ENCODE data around the gene MLC1. TPM values are rescaled to one million over a fixed set of nuclear protein-coding genes. Genes with fewer than 3 reads are reported as not detected.
A peak's percentile ranks its signal among the peaks of the same experiment; 100 is the strongest.

MLC1 gene
- total and polyA plus RNA-seq, 8 donors: 0.04 to 0.16 (median 0.04) TPM; not detected in 4

DNA sequence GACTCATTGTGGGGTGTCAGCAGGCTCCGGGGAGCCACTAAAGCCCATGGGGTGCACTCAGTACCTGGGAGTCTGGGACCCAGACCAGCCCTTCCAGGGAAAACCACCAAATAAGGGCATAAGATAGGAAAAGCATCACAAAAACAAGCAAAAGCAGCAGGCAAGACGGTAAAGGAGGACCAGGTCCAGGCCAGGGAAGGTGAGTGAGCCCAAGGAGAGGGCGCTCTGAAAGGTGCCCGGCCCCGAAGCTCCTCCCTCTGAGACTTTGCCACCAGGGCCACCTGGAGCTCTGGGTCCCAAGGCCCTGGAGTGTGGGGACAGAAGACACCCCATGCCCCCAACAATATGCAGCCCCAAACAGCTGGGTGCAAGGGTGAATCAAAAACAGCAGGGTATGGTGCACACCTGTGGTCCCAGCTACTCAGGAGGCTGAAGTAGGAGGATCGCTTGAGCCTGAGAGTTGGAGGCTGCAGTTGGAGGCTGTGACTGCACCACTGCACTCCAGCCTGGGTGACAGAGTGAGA is 67.5 kb downstream of the MLC1 start:
- FAIRE-seq: no peak
- Histone ChIP-seq H3K4me1 (no peaks in the 10 kb centered on the region), H3K27ac (no peak overlapping the region), H3K27me3 (peaks cover 0 to 11% (median 2%) of the 10 kb centered on the region in 4 donors), H3K9me3 (no peaks in the 10 kb centered on the region), H3K36me3 (no peaks in the 10 kb centered on the region), H3K4me3 (no peak overlapping the region)
- TF ChIP-seq, protein P1, sequence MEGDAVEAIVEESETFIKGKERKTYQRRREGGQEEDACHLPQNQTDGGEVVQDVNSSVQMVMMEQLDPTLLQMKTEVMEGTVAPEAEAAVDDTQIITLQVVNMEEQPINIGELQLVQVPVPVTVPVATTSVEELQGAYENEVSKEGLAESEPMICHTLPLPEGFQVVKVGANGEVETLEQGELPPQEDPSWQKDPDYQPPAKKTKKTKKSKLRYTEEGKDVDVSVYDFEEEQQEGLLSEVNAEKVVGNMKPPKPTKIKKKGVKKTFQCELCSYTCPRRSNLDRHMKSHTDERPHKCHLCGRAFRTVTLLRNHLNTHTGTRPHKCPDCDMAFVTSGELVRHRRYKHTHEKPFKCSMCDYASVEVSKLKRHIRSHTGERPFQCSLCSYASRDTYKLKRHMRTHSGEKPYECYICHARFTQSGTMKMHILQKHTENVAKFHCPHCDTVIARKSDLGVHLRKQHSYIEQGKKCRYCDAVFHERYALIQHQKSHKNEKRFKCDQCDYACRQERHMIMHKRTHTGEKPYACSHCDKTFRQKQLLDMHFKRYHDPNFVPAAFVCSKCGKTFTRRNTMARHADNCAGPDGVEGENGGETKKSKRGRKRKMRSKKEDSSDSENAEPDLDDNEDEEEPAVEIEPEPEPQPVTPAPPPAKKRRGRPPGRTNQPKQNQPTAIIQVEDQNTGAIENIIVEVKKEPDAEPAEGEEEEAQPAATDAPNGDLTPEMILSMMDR (IDR thresholded peaks at IDR 0.05): no peak
- DNase-seq: no peak
- ATAC-seq: no peak
- intact Hi-C loops (cut with DNase I): no loop called here
- 81 to 88% methylated on average over 6 of the region's 6 CpGs for WGBS, 2 donors

DNA sequence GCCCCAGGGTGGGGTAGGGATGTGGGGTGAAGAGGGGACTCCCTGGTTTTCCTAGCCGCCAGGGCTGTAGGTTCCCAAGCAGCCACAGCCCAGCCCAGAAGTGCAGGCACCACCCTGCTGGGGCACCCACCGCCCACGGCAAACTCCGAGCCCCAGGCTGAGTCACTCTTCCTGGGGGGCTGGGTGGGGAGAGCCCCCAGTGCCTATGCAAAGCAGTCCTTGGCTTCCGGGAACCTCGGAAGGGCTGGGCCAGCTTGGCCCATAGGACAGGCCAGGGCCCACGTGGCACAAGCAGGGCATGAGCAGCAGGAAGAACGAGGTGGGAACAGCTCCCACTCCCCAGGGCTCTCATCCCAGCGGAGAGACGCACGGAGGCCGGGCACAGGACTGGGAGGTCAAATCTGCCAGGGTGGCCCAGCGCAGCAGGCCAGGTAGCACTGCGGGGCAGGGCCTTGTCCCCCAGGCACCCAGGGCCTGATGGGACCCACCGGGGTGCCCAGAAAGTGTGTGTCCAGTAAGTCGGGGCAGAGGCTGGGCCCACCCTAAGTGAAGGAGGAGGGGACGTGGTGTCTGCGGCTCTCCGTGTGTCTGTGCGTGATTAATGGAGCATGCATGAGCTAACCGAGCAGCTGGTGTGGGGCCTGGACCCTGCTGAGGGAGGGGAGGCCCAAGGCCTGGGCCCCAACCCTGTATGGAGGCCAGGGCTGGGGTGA is 68.1 kb downstream of the MLC1 start:
- Histone ChIP-seq H3K4me1 (no peaks in the 10 kb centered on the region), H3K36me3 (no peaks in the 10 kb centered on the region), H3K9me3 (no peaks in the 10 kb centered on the region), H3K27me3 (peaks cover 0 to 11% (median 2%) of the 10 kb centered on the region in 4 donors), H3K4me3 (no peak overlapping the region), H3K27ac (no peak overlapping the region)
- TF ChIP-seq, protein P1 (IDR thresholded peaks at IDR 0.05): no peak
- intact Hi-C loops (cut with DNase I): no loop called here
- FAIRE-seq (no peak), DNase-seq (peak in 3 of 6 donors; percentile 21 to 51 (median 49)), ATAC-seq (peak in 1 of 4 donors; percentile 10)
- WGBS, 2 donors: 81 to 86% methylated on average over 21 of the region's 21 CpGs

DNA sequence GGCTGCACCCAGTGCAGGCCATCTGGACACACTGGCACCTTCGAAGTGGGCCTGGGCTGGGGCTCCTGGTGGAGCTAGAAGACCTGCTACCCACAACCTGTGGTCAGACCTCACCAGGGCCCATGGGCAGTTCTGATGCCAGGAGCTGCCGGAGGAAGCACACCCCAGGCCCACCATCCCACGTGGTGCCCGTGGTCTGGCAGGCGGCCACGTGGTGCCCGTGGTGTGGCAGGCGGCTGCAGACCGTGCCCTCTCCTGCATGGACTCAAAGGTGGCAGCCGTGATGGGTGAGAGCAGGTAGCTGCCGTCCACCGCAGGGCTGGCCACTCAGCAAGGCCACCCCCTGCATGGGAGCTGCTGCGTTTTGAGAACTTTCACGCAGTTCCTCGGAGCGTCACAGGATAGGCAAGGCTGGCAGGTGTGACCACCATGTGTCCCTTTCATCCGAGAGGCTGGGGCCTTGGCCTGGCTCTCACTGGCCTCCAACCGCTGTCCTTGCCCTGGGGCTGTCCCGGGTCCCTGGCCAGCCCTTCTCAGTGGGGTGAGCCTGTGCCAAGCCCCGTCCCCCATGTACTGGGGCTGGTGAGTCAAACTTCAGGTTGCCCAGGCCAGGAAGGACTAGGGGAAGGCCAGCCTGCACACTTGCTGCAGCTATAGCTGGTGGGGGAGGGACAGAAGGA is 68.8 kb downstream of the MLC1 start:
- DNase-seq (peak in 3 of 6 donors; percentile 27 to 61 (median 48)), ATAC-seq (no peak), FAIRE-seq (no peak)
- intact Hi-C loops (cut with DNase I): no loop called here
- no peaks in the 10 kb centered on the region for H3K9me3 ChIP-seq
- WGBS, 2 donors: 86 to 91% methylated on average over 20 of the region's 20 CpGs
- TF ChIP-seq, protein P1 (IDR thresholded peaks at IDR 0.05): no peak
- no peak overlapping the region for H3K27ac ChIP-seq
- no peaks in the 10 kb centered on the region for H3K4me1 ChIP-seq
- peaks cover 0 to 11% (median 2%) of the 10 kb centered on the region in 4 donors for H3K27me3 ChIP-seq
- no peaks in the 10 kb centered on the region for H3K36me3 ChIP-seq
- no peak overlapping the region for H3K4me3 ChIP-seq

DNA sequence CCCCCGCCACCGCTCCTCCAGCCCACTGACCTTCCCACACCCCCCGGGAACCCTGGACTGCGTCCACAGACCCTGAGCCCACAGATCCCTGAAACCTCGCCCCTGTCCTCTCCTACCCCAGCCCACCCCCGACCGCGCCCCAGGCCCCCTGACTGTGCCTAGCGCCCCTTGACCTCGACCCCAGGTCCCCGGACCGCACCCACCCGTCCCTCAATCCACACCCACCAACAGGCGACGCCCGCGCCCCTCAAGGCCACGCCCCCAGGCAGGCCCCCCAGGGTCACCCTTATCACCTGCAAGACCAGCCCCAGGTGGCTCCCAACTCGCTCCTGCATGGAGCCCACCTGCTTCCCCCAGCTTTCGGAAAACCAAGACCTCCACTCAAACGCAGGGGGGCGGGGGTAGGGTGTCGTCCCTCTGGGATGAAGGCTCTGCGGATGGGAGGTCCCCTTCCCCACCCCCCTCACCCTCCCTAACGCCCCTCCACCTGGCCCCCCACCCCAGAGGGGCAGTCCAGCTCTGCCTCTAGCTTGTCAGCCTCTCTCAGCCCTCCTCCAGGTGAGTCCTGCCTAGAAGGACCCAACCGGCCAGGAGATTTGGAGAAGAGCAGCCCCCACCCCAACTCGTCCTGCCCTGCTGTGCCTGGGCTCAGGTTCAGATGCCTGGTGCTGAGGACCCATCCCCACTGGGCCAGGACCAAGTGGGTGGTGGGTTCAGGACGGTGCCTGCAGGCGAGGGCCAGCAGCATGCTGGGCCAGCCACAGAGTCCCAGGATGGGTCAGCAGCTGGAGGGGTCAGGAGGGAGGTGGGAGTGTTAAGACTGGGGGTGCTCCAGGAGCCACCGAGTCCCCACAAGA is 69.5 kb downstream of the MLC1 start:
- FAIRE-seq (no peak), DNase-seq (peak in 3 of 6 donors; percentile 26 to 71 (median 53)), ATAC-seq (no peak)
- H3K27ac ChIP-seq: no peak overlapping the region
- intact Hi-C loops (cut with DNase I): no loop called here
- no peaks in the 10 kb centered on the region for H3K36me3 ChIP-seq
- 41 to 47% methylated on average over 25 to 30 of the region's 30 CpGs for WGBS, 2 donors
- H3K9me3 ChIP-seq: no peaks in the 10 kb centered on the region
- TF ChIP-seq, protein P1 (IDR thresholded peaks at IDR 0.05): no peak
- no peaks in the 10 kb centered on the region for H3K4me1 ChIP-seq
- H3K4me3 ChIP-seq: no peak overlapping the region
- peaks cover 0 to 11% (median 2%) of the 10 kb centered on the region in 4 donors for H3K27me3 ChIP-seq
